B cell (primary cell): ENCODE data around the gene MCTP1. TPM values are rescaled to one million over a fixed set of nuclear protein-coding genes. Genes with fewer than 3 reads are reported as not detected.

ENCODE experiments used
- ATAC-seq: fragments of 200-7000 bp; cut with Tn5 transposase; one replicate; pipeline ENCODE4 v1.10.0; 2021; ENCODE audit warnings: low read depth, mild to moderate bottlenecking, moderate number of reproducible peaks, moderate library complexity
- CTCF ChIA-PET: fragments of 350-600 bp; sonication (Branson Sonifier 250); formaldehyde crosslinking; loops from one replicate; lab custom pipeline; 2021; ENCODE audit warnings: antibody characterized with exemption, inconsistent platforms; lab: Charles Lee
- POLR2A ChIA-PET: fragments of 350-600 bp; sonication (Branson Sonifier 250); formaldehyde crosslinking; loops from one replicate; lab custom pipeline; 2021; ENCODE audit warnings: antibody characterized with exemption; lab: Charles Lee
- DNase-seq: peaks from one replicate; pipeline ENCODE4 v3.0.0; 2013
- H2AFZ ChIP-seq: 2 replicates; pipeline ENCODE4 v1.6.1; 2012; ENCODE audit warnings: mild to moderate bottlenecking, low read depth, low read length; ENCODE audit not compliant: insufficient read depth, poor library complexity, severe bottlenecking
- H3K27ac ChIP-seq, 2 donors: 1 replicate in 1 of 2; 2 replicates in 1 of 2; pipeline ENCODE4 v1.5.1; 2012 to 2013; ENCODE audit warnings: low read length in 2 of 2, mild to moderate bottlenecking in 2 of 2, moderate library complexity in 1 of 2
- H3K27me3 ChIP-seq, 4 experiments: fragments of 200-600 bp in 1 of 4; sonication (generic) in 1 of 4; replicated peaks in 1 of 4; 1 replicate in 2 of 4; 2 replicates in 2 of 4; pipeline versions ENCODE4 v1.6.1 to v1.7.0; 2013 to 2016; ENCODE audit warnings: low read length in 3 of 4, mild to moderate bottlenecking in 2 of 4, mixed read lengths in 1 of 4, moderate library complexity in 1 of 4; ENCODE audit not compliant: insufficient read depth in 4 of 4, control insufficient read depth in 3 of 4; ENCODE audit errors: control extremely low read depth in 1 of 4
- H3K36me3 ChIP-seq, 2 experiments: replicated peaks in 1 of 2; 1 replicate in 1 of 2; 2 replicates in 1 of 2; pipeline versions ENCODE4 v1.6.1 to v1.7.1; 2013; ENCODE audit warnings: low read length in 1 of 2; ENCODE audit not compliant: insufficient read depth in 2 of 2, control insufficient read depth in 1 of 2; ENCODE audit errors: control extremely low read depth in 1 of 2, extremely low read depth in 1 of 2
- H3K4me1 ChIP-seq, 2 donors: fragments of 200-600 bp in 1 of 2; sonication (generic) in 1 of 2; 1 replicate in 1 of 2; 2 replicates in 1 of 2; pipeline versions ENCODE4 v1.5.1 to v1.6.1; 2013 to 2017; ENCODE audit warnings: low read length in 2 of 2; ENCODE audit not compliant: control insufficient read depth in 2 of 2, insufficient read depth in 2 of 2
- H3K4me2 ChIP-seq: replicated peaks from 2 replicates; pipeline ENCODE3; 2012; ENCODE audit warnings: mild to moderate bottlenecking, low read depth, low read length; ENCODE audit not compliant: poor library complexity, severe bottlenecking
- H3K4me3 ChIP-seq, 5 experiments: fragments of 200-600 bp in 1 of 5; sonication (generic) in 1 of 5; 1 replicate in 3 of 5; 2 replicates in 2 of 5; pipeline versions ENCODE4 v1.5.1 to v1.7.0; 2011 to 2016; ENCODE audit warnings: low read length in 4 of 5, mild to moderate bottlenecking in 4 of 5, low read depth in 2 of 5, control low read depth in 1 of 5, moderate library complexity in 1 of 5; ENCODE audit not compliant: insufficient read depth in 1 of 5; ENCODE audit errors: control extremely low read depth in 1 of 5, extremely low read depth in 1 of 5
- H3K79me2 ChIP-seq: fragments of 200-600 bp; sonication (generic); one replicate; pipeline ENCODE4 v1.6.0; 2016; ENCODE audit warnings: low read length; ENCODE audit not compliant: control insufficient read depth, insufficient read depth
- H3K9ac ChIP-seq: fragments of 200-600 bp; sonication (generic); 2 replicates; pipeline ENCODE4 v1.6.1; 2017; ENCODE audit warnings: mild to moderate bottlenecking, low read length, moderate library complexity
- H3K9me3 ChIP-seq, 3 donors: one replicate each; pipeline versions ENCODE4 v1.6.1 to v1.7.1; 2013; ENCODE audit warnings: low read length in 2 of 3; ENCODE audit not compliant: control insufficient read depth in 2 of 3, insufficient read depth in 1 of 3; ENCODE audit errors: control extremely low read depth in 1 of 3
- H4K20me1 ChIP-seq: 2 replicates; pipeline ENCODE4 v1.6.0; 2012; ENCODE audit warnings: mild to moderate bottlenecking, low read length; ENCODE audit not compliant: insufficient read depth, control insufficient read depth, poor library complexity, severe bottlenecking
- H3K27ac Mint-ChIP-seq: one replicate; pipeline ENCODE4 v1.8.0; 2021; ENCODE audit warnings: mixed read lengths
- H3K27me3 Mint-ChIP-seq: one replicate; pipeline ENCODE4 v1.8.0; 2021; ENCODE audit warnings: mixed read lengths
- H3K4me1 Mint-ChIP-seq: one replicate; pipeline ENCODE4 v1.8.0; 2021; ENCODE audit warnings: mixed read lengths
- H3K4me3 Mint-ChIP-seq: one replicate; pipeline ENCODE4 v1.8.0; 2021; ENCODE audit warnings: mixed read lengths
- H3K9me3 Mint-ChIP-seq: one replicate; pipeline ENCODE4 v1.8.0; 2022; ENCODE audit warnings: mixed read lengths; ENCODE audit not compliant: insufficient read depth
- EZH2 ChIP-seq: IDR thresholded peaks from 2 replicates; pipeline ENCODE4 v1.6.1; 2012; ENCODE audit warnings: borderline replicate concordance, low read depth, mild to moderate bottlenecking, moderate library complexity, low read length; ENCODE audit not compliant: insufficient read depth, poor library complexity, severe bottlenecking
- WGBS: methylation state at CpG from one replicate; pipeline ENCODE4 v1.1.5; 2013; ENCODE audit warnings: missing lambda C conversion rate; ENCODE audit not compliant: insufficient coverage; 5-methylcytosine and 5-hydroxymethylcytosine counted together
- intact Hi-C: fragments of 100-400 bp; cut with micrococcal nuclease; formaldehyde crosslinking; loops from one replicate; pipeline ENCODE4 v1.10.0; 2022
- polyA plus RNA-seq: library from polyadenylated mRNA; depleted of rRNA; stranded (reverse); fragments of >200 nt; gene quantifications from 2 replicates; pipeline ENCODE4 v1.2.3, GENCODE V29; 2012
- total RNA-seq, 2 donors: library from RNA; stranded (reverse); fragments of 120-200 nt in 1 of 2; gene quantifications; 1 replicate in 1 of 2; 2 replicates in 1 of 2; pipeline versions ENCODE4 v1.2.3 to v1.2.4, GENCODE V29; 2013 to 2022
- TF ChIP-seq, protein P1 (sequence below): fragments of 200-600 bp; IDR thresholded peaks from one replicate; pipeline ENCODE4 v1.8.0; 2022; ENCODE audit warnings: antibody characterized with exemption, mild to moderate bottlenecking

MCTP1 gene
- total and polyA plus RNA-seq, 2 donors (not counting 1 experiment from before 2014, with no cell fraction given) = 0.42 to 2.5 TPM

DNA sequence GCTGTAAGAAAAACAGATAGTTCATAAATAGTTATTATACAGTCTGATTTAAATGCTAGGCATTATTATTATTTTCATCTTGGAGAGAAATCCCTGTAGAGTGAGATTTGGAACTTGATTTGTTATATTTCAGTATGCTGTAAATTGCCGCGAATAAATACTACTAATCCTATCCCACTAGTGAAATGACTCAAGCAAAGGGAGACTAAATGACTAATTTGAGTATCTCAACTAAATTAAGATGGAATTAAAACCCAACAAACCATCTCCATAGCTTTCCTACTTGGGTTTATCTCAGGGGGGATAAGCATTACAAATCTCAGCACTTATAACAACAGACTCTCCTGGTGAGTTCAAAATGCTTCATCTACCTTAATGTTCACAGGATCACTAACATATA, 206.0 kb downstream of the MCTP1 start:
- H3K4me1 ChIP-seq = peaks cover 0 to 10% of the 10 kb centered on the region in 2 donors
- H3K79me2 ChIP-seq = no peaks in the 10 kb centered on the region
- no peaks in the 10 kb centered on the region for H3K36me3 ChIP-seq
- TF ChIP-seq EZH2 = no peak
- TF ChIP-seq, protein P1, sequence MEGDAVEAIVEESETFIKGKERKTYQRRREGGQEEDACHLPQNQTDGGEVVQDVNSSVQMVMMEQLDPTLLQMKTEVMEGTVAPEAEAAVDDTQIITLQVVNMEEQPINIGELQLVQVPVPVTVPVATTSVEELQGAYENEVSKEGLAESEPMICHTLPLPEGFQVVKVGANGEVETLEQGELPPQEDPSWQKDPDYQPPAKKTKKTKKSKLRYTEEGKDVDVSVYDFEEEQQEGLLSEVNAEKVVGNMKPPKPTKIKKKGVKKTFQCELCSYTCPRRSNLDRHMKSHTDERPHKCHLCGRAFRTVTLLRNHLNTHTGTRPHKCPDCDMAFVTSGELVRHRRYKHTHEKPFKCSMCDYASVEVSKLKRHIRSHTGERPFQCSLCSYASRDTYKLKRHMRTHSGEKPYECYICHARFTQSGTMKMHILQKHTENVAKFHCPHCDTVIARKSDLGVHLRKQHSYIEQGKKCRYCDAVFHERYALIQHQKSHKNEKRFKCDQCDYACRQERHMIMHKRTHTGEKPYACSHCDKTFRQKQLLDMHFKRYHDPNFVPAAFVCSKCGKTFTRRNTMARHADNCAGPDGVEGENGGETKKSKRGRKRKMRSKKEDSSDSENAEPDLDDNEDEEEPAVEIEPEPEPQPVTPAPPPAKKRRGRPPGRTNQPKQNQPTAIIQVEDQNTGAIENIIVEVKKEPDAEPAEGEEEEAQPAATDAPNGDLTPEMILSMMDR = no peak
- H4K20me1 ChIP-seq = no peaks in the 10 kb centered on the region
- H3K9me3 ChIP-seq = no peaks in the 10 kb centered on the region
- Mint-ChIP-seq H3K9me3 (no peaks in the 10 kb centered on the region), H3K4me3 (no peak overlapping the region), H3K4me1 (peaks cover 7% of the 10 kb centered on the region), H3K27me3 (peaks cover 9% of the 10 kb centered on the region), H3K27ac (no peak overlapping the region)
- H3K9ac ChIP-seq = no peak overlapping the region
- CTCF ChIA-PET = no interaction called here
- H3K4me2 ChIP-seq = no peak overlapping the region
- WGBS = no CpG with 5 or more reads among the region's 2 CpGs
- H3K4me3 ChIP-seq = no peak overlapping the region
- H3K27me3 ChIP-seq = no peaks in the 10 kb centered on the region
- no peak overlapping the region for H2AFZ ChIP-seq
- DNase-seq = no peak
- POLR2A ChIA-PET = no interaction called here
- no peak overlapping the region for H3K27ac ChIP-seq
- intact Hi-C loops = no loop called here
- no peak for ATAC-seq

DNA sequence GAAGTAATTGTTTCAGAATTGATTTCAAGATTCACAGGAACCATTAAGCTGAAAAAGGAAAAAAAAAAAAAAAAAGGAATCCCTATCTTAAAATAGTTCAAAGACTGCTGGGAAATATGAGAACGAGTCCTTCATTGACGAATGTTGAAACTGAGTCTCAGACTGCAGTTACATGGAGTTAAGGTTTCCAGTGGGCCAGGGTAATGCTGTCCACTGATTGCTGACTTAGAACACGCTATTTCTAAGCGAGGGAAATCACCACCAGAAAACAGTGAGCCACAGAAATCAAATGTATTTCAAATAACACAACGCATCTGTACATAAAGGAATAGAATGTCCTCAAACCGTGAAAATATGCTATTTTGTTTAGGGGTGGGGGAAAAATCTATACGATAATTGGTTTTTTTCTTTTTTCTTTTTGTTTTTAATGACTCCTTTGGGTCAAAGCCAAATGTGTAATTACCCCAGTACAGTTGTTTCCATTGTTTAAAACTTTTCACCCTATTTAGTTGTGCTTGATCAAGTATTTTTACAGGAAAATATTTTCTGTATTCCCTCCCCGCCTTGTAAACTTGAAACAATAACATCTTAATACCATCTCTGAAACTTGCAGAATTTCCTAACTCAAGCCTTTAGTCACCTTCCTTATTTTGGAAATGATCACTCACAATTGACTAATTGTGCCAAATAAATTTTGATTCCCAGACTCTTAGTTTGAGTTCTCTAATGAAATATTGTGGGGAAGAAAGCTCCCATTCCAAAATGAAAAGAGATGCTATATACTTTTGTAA, 208.3 kb downstream of the MCTP1 start:
- ATAC-seq = no peak

More for the DNA sequence above, 208.3 kb downstream of the MCTP1 start:
- H3K36me3 ChIP-seq = no peaks in the 10 kb centered on the region
- no peak overlapping the region for H3K4me2 ChIP-seq
- no peaks in the 10 kb centered on the region for H3K9me3 ChIP-seq
- Mint-ChIP-seq H3K27ac (no peak overlapping the region), H3K4me1 (peaks cover 2% of the 10 kb centered on the region), H3K4me3 (no peak overlapping the region), H3K27me3 (peaks cover 4% of the 10 kb centered on the region), H3K9me3 (no peaks in the 10 kb centered on the region)
- H2AFZ ChIP-seq = no peak overlapping the region
- H3K9ac ChIP-seq = no peak overlapping the region
- no peak overlapping the region for H3K27ac ChIP-seq
- no peaks in the 10 kb centered on the region for H4K20me1 ChIP-seq
- ChIA-PET POLR2A (no interaction called here), CTCF (interaction anchor here (0.8 kb wide), 1 partner anchor 17 kb away, joined by 4 read pairs; no protein-coding TSS in a partner anchor)
- H3K4me3 ChIP-seq = no peak overlapping the region
- WGBS = 60% methylated on average over 1 of the region's 8 CpGs
- intact Hi-C loops = no loop called here
- H3K4me1 ChIP-seq = peaks cover 0 to 5% of the 10 kb centered on the region in 2 donors
- no peaks in the 10 kb centered on the region for H3K27me3 ChIP-seq
- no peaks in the 10 kb centered on the region for H3K79me2 ChIP-seq
- no peak for DNase-seq
- TF ChIP-seq, protein P1 = no peak
- TF ChIP-seq EZH2 = no peak
